ENCODE measurements around the gene METTL16. TPM values are rescaled to one million over a fixed set of nuclear protein-coding genes. Genes with fewer than 3 reads are reported as not detected.

The METTL16 gene
- total and polyA plus RNA-seq, 2 of the 4 experiments (the other 2 are of a cell fraction): 11.8 to 15.4 TPM

- H2BK120ac ChIP-seq (ENCODE audit: low read depth, low read length): no peak overlapping the region
- in situ Hi-C loops (cut with MboI; ENCODE audit: low sequenced_read_pairs): loop anchor here (10.0 kb wide), 1 partner anchor 248 kb away; no protein-coding TSS in a partner anchor
- no CpG with 5 or more reads among the region's 2 CpGs for WGBS, 2 experiments (ENCODE audit: extremely low coverage in 2 of 2, insufficient read length in 1 of 2)
- dilution Hi-C loops (cut with HindIII; ENCODE audit: low sequenced_read_pairs, unreplicated experiment): no loop called here
- H2BK15ac ChIP-seq (ENCODE audit: low read depth, low read length): no peak overlapping the region
- H2BK5ac ChIP-seq (ENCODE audit: low read depth, low read length, poor library complexity, severe bottlenecking): no peak overlapping the region
- H3K4me1 ChIP-seq (ENCODE audit: control insufficient read depth, insufficient read depth, low read length): peaks cover 2% of the 10 kb centered on the region; the same call in 1 of the 2 replicates
- H3K9me1 ChIP-seq (ENCODE audit: insufficient read depth, low read length): peaks cover 3% of the 10 kb centered on the region; the same call in 1 of the 2 replicates
- intact Hi-C loops (cut with micrococcal nuclease): no loop called here
- H2AFZ ChIP-seq (replicated peaks; ENCODE audit: low read length, poor library complexity): no peak overlapping the region
- H3K56ac ChIP-seq (ENCODE audit: extremely low read depth, insufficient read depth, low read length): no peak overlapping the region
- H3K4me2 ChIP-seq (ENCODE audit: low read depth, low read length): no peak overlapping the region
- no peaks in the 10 kb centered on the region for H3K36me3 ChIP-seq (ENCODE audit: control insufficient read depth, insufficient read depth, low read length)
- H3K4me3 ChIP-seq (ENCODE audit: insufficient read depth, low read depth, low read length): no peak overlapping the region
- no peak overlapping the region for H3K9ac ChIP-seq (ENCODE audit: low read depth, low read length)
- H3K4ac ChIP-seq (ENCODE audit: low read depth, low read length): no peak overlapping the region
- TF ChIP-seq MAFK (IDR thresholded peaks at IDR 0.05; ENCODE audit: low read depth, low read length) (no peak), SMC3 (IDR thresholded peaks at IDR 0.05; ENCODE audit: low read depth, low read length) (no peak), FOS (IDR thresholded peaks at IDR 0.05; ENCODE audit: low read depth, low read length) (no peak)
- no peak overlapping the region for H2AK9ac ChIP-seq (replicated peaks; ENCODE audit: low read depth, low read length, poor library complexity)
- no peak overlapping the region for H3K14ac ChIP-seq (replicated peaks; ENCODE audit: low read depth, low read length)
- no peak for ATAC-seq (ENCODE audit: low read depth)
- H3K27ac ChIP-seq (ENCODE audit: insufficient read depth, low read length): no peak overlapping the region
- H2BK20ac ChIP-seq (ENCODE audit: low read depth, low read length): no peak overlapping the region
- no TSS peak for BruUV-seq (replicated peaks)
- no peak overlapping the region for H4K8ac ChIP-seq (ENCODE audit: low read depth in 2 of 2, low read length in 2 of 2)
- DNase-seq: no peak
- H3K9me3 ChIP-seq (ENCODE audit: control insufficient read depth, insufficient read depth, low read length): no peaks in the 10 kb centered on the region
- H3K23ac ChIP-seq (ENCODE audit: low read depth, low read length): no peak overlapping the region
- H3K79me1 ChIP-seq (ENCODE audit: low read depth in 1 of 2, low read length in 2 of 2): peaks cover 6 to 8% of the 10 kb centered on the region in 2 experiments; a peak in 2 of 4 replicates
- CTCF ChIA-PET: interaction anchor here (0.8 kb wide), 1 partner anchor 11 kb away, joined by 4 read pairs; no protein-coding TSS in a partner anchor
- no peak overlapping the region for H2AK5ac ChIP-seq (ENCODE audit: low read depth, low read length)
- H4K91ac ChIP-seq (ENCODE audit: insufficient read depth, low read depth, low read length): no peak overlapping the region
- no peaks in the 10 kb centered on the region for H3K27me3 ChIP-seq (ENCODE audit: control insufficient read depth, insufficient read depth, low read length)
- H4K20me1 ChIP-seq (ENCODE audit: insufficient read depth, low read length): 0 out of 2 replicates have a peak, but pooled peaks cover 3% of the 10 kb centered on the region
- H4K5ac ChIP-seq (ENCODE audit: low read depth, low read length): no peak overlapping the region
- no peak overlapping the region for H3K18ac ChIP-seq (ENCODE audit: low read depth, low read length)
- POLR2A ChIA-PET (ENCODE audit: unreplicated experiment): no interaction called here
Measured at GRCh38 chr17:2427215-2427614, 84.5 kb downstream of the METTL16 start.
